ENCODE measurements around the gene CNNM4.

Gene CNNM4

DNA sequence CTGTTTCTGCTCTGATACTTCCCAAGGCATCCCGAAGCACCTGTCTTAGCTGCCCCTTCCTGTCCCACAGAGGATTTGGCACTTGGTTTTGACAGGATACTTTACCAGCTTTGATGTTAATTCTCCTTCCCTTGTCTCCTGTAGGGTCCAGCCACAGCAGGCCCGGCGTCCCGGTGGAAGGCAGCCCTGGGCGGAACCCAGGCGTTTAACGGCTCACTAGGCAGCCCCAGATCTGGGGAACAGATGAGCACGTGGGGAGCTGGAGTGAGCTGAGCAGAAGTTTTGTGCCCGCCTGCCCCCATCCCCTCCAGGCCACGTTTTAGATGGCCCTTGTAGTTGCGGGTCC lies 71.7 kb downstream of the CNNM4 start:
- H3K9ac ChIP-seq (ENCODE audit: insufficient read length, low read depth), result no peak overlapping the region
- H3K27me3 ChIP-seq (ENCODE audit: insufficient read depth, insufficient read length), result no peaks in the 10 kb centered on the region
- peaks cover 52% of the 10 kb centered on the region for H3K36me3 ChIP-seq (ENCODE audit: insufficient read depth, insufficient read length, low read length)
- TF ChIP-seq YY1 (IDR thresholded peaks at IDR 0.05; ENCODE audit: insufficient read depth, insufficient read length), result no peak
- TF ChIP-seq ZNF274 (IDR thresholded peaks at IDR 0.05; ENCODE audit: low read depth, low read length), result no peak
- no peak for TF ChIP-seq SUZ12 (IDR thresholded peaks at IDR 0.05; ENCODE audit: extremely low read depth, insufficient read depth, insufficient read length)
- H3K9me3 ChIP-seq (ENCODE audit: insufficient read depth, low read length), result no peaks in the 10 kb centered on the region
- DNase-seq (ENCODE audit: low read depth, low spot score), result no peak
- peaks cover 9% of the 10 kb centered on the region for H3K4me1 ChIP-seq (ENCODE audit: insufficient read depth, insufficient read length)
- no peak overlapping the region for H3K4me3 ChIP-seq (ENCODE audit: insufficient read length, low read depth)

DNA sequence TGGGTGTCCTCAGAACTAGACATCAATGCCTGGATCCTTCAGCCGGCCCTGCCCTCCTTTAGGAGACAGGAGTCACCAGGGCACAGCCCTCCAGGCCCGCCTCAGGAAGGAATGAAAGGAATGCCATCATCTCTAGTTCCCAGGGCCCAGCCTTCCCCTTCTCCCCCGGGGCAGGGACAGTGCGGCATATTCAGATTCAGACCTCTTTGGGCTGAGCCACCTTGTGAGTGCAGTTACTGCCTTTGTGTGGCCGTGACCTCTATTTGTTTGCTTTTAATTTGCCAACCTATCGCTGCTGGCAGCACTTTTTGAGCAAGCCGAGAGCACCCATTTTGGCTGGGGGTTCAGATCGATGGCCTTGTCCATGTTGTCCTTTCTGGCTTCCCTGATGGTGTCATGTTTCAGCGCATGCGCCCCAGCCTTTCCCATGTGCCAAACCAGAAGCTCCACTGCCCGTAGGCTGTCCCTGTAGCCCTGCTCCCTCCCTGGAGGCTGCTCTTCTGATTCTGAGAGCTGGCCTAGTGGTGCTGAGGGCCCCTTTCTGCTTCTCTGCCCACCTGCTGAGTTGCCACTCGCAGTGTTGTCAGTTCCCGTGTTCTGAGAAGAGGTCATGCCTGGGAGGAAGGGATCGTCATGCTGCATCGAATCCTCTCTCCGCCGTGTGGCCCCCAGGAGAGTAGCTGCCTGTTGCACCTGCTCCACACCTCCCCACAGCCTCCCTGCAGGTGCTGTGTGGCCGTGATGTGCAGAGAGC lies 72.2 kb downstream of the CNNM4 start:
- H3K27me3 ChIP-seq (ENCODE audit: insufficient read depth, insufficient read length), result no peaks in the 10 kb centered on the region
- peak overlapping the region; percentile 16 for H3K4me3 ChIP-seq (ENCODE audit: insufficient read length, low read depth)
- peaks cover 13% of the 10 kb centered on the region for H3K4me1 ChIP-seq (ENCODE audit: insufficient read depth, insufficient read length)
- H3K36me3 ChIP-seq (ENCODE audit: insufficient read depth, insufficient read length, low read length), result peaks cover 48% of the 10 kb centered on the region
- no peaks in the 10 kb centered on the region for H3K9me3 ChIP-seq (ENCODE audit: insufficient read depth, low read length)
- peak overlapping the region; percentile 25 for H3K9ac ChIP-seq (ENCODE audit: insufficient read length, low read depth)
- peak; percentile 76 for DNase-seq (ENCODE audit: low read depth, low spot score)
- no peak for TF ChIP-seq ZNF274 (IDR thresholded peaks at IDR 0.05; ENCODE audit: low read depth, low read length)
- TF ChIP-seq YY1 (IDR thresholded peaks at IDR 0.05; ENCODE audit: insufficient read depth, insufficient read length), result peak; percentile 17

DNA sequence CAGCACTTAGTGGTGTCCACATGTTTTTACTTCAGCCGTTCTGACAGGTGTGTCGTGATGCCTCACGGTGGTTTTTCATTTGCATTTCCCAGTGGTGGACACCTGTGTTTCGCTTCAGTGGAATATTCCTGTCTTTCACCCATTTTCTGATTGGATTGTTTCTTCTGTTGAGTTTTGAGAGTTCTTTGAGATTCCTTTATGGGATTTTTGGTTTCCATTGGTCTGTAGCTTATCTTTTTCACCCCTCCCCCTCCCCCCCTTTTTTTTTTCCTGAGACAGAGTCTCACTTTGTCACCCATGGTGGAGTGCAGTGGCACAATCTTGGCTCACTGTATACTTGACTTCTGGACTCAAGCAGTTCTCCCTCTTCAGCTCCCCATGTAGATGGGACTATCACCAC lies 75.1 kb downstream of the CNNM4 start:
- no peak for TF ChIP-seq YY1 (IDR thresholded peaks at IDR 0.05; ENCODE audit: insufficient read depth, insufficient read length)
- TF ChIP-seq SUZ12 (IDR thresholded peaks at IDR 0.05; ENCODE audit: extremely low read depth, insufficient read depth, insufficient read length), result no peak
- no peak for TF ChIP-seq ZNF274 (IDR thresholded peaks at IDR 0.05; ENCODE audit: low read depth, low read length)
- H3K4me3 ChIP-seq (ENCODE audit: insufficient read length, low read depth), result no peak overlapping the region
- H3K9me3 ChIP-seq (ENCODE audit: insufficient read depth, low read length), result no peaks in the 10 kb centered on the region
- DNase-seq (ENCODE audit: low read depth, low spot score), result no peak
- H3K27me3 ChIP-seq (ENCODE audit: insufficient read depth, insufficient read length), result no peaks in the 10 kb centered on the region
- peaks cover 51% of the 10 kb centered on the region for H3K36me3 ChIP-seq (ENCODE audit: insufficient read depth, insufficient read length, low read length)
- H3K9ac ChIP-seq (ENCODE audit: insufficient read length, low read depth), result no peak overlapping the region
- H3K4me1 ChIP-seq (ENCODE audit: insufficient read depth, insufficient read length), result peaks cover 21% of the 10 kb centered on the region

DNA sequence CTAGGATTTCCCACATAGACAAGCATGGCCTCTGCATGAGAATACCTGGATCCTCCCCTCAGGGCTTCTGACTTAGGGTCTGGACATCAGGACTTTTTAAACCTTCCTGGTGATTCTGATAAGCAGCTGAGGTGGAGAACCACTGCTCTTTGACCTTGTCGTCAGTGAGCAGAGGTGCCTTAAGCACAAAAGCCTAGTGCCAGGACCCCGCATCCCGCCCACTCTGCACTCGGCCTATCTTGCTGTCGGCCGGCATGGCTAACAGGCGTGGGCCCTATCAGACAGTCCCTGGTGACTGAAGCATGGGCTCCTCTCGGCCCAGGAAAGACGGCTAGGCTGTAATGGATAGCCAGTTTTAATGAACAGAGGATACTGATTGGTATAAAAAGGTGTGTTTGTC lies 76.9 kb downstream of the CNNM4 start:
- H3K4me1 ChIP-seq (ENCODE audit: insufficient read depth, insufficient read length), result peaks cover 17% of the 10 kb centered on the region

DNA sequence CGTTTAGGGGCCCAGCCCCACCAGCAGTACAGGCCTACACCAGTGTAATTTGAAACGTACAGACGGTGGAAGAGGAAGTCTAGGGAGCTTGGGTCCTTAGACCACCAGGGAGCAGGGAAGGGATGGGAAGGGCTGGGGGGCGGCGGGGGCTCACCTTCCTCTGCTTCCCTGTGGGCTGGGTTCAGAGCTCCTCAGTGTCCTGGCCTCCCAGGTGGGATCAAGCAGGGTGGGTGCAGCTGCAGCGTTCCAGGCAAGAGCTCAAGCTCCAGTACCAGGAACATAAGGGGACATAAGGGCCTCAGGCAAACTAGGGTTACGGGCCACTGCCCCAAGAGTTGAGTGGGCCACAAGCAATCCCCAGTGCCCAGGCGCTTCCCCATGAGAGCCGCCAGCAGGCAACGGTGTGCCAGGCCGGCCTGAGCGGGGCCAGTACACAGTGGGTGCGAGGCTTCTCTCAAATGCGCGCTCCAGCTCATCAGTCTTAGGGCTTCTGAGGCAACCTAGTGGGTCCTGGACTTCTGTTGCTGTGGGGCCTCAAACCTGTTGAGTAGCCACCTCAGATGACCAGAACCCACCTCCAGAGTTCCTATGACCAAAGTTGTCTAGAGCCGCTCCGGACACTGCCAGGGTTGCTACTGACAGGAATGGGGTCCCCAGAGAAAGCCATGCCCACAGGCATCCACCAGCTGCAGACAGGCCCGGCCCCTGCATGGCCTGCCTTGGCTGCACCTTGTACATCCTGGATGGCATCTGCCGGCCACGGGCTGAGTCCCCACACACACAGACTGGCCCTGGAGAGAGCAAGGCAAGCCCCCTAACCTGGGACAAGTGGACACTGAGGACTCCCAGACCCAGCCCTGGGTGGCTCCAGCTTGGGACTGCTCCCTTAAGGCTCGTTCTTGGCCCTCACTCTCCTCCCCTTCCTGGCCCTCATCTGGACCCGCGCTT lies 77.9 kb downstream of the CNNM4 start:
- no peak for DNase-seq (ENCODE audit: low read depth, low spot score)
- no peak overlapping the region for H3K4me3 ChIP-seq (ENCODE audit: insufficient read length, low read depth)
- TF ChIP-seq YY1 (IDR thresholded peaks at IDR 0.05; ENCODE audit: insufficient read depth, insufficient read length) (no peak), ZNF274 (IDR thresholded peaks at IDR 0.05; ENCODE audit: low read depth, low read length) (no peak), SUZ12 (IDR thresholded peaks at IDR 0.05; ENCODE audit: extremely low read depth, insufficient read depth, insufficient read length) (no peak)
- peaks cover 17% of the 10 kb centered on the region for H3K4me1 ChIP-seq (ENCODE audit: insufficient read depth, insufficient read length)
- peaks cover 46% of the 10 kb centered on the region for H3K36me3 ChIP-seq (ENCODE audit: insufficient read depth, insufficient read length, low read length)
- no peaks in the 10 kb centered on the region for H3K9me3 ChIP-seq (ENCODE audit: insufficient read depth, low read length)
- H3K9ac ChIP-seq (ENCODE audit: insufficient read length, low read depth), result no peak overlapping the region
- H3K27me3 ChIP-seq (ENCODE audit: insufficient read depth, insufficient read length), result no peaks in the 10 kb centered on the region

More for the DNA sequence above, 76.9 kb downstream of the CNNM4 start:
- no peak for DNase-seq (ENCODE audit: low read depth, low spot score)
- Histone ChIP-seq H3K9me3 (ENCODE audit: insufficient read depth, low read length) (no peaks in the 10 kb centered on the region), H3K27me3 (ENCODE audit: insufficient read depth, insufficient read length) (no peaks in the 10 kb centered on the region), H3K9ac (ENCODE audit: insufficient read length, low read depth) (no peak overlapping the region), H3K36me3 (ENCODE audit: insufficient read depth, insufficient read length, low read length) (peaks cover 46% of the 10 kb centered on the region), H3K4me3 (ENCODE audit: insufficient read length, low read depth) (no peak overlapping the region)
- no peak for TF ChIP-seq SUZ12 (IDR thresholded peaks at IDR 0.05; ENCODE audit: extremely low read depth, insufficient read depth, insufficient read length)
- no peak for TF ChIP-seq YY1 (IDR thresholded peaks at IDR 0.05; ENCODE audit: insufficient read depth, insufficient read length)
- no peak for TF ChIP-seq ZNF274 (IDR thresholded peaks at IDR 0.05; ENCODE audit: low read depth, low read length)

DNA sequence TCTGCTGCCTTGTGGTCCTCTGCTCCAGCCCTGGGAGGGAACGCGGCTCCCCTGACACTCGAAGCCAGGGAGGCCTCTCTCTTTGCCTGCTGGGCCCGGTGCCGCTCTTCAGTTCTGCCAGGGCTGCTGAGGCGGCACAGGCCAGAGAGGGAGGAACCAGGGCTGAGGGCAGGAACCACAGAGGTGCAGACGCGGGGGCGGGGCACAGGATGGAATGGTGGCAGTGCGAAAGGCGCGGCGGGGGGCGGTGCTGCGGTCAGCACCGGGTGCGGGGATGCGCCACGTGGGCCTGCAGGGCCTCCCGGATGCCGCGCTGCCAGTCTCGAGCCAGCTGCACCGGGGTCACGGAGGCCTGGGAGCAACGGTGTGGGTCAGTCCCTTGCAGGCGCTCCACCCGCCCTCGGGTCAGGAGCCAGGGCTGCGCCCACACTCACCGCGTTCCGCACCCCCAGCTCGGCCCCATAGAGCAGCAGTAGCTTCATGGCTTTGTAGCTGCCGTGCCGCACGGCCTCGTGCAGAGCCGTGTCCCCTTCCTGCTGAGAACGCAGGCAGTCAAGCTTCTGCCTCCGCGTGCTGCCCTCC lies 78.7 kb downstream of the CNNM4 start:
- Histone ChIP-seq H3K36me3 (ENCODE audit: insufficient read depth, insufficient read length, low read length) (peaks cover 47% of the 10 kb centered on the region), H3K9me3 (ENCODE audit: insufficient read depth, low read length) (no peaks in the 10 kb centered on the region), H3K4me1 (ENCODE audit: insufficient read depth, insufficient read length) (peaks cover 17% of the 10 kb centered on the region), H3K27me3 (ENCODE audit: insufficient read depth, insufficient read length) (no peaks in the 10 kb centered on the region), H3K9ac (ENCODE audit: insufficient read length, low read depth) (no peak overlapping the region), H3K4me3 (ENCODE audit: insufficient read length, low read depth) (no peak overlapping the region)
- TF ChIP-seq SUZ12 (IDR thresholded peaks at IDR 0.05; ENCODE audit: extremely low read depth, insufficient read depth, insufficient read length) (no peak), YY1 (IDR thresholded peaks at IDR 0.05; ENCODE audit: insufficient read depth, insufficient read length) (no peak), ZNF274 (IDR thresholded peaks at IDR 0.05; ENCODE audit: low read depth, low read length) (no peak)
- no peak for DNase-seq (ENCODE audit: low read depth, low spot score)

Data from NT2/D1 (cell line).